ENCODE measurements around the gene CAPZA2.

- no peak for TF ChIP-seq CTCF (IDR thresholded peaks at IDR 0.05; ENCODE audit: borderline replicate concordance, extremely low read depth, low read length, poor library complexity, severe bottlenecking)
- TF ChIP-seq EZH2 (IDR thresholded peaks at IDR 0.05; ENCODE audit: borderline replicate concordance, low read depth, low read length, severe bottlenecking): no peak
Measured at GRCh38 chr7:116886543-116887156, 24.3 kb downstream of the CAPZA2 start.

Measured in DND-41 (cell line).